Choroid plexus epithelial cell (primary cell): ENCODE measurements around the gene MACROH2A2.

Experiments
- DNase-seq: peaks from one replicate; pipeline ENCODE4 v3.0.0-alpha.2; 2010; ENCODE audit warnings: low read depth
- H3K4me3 ChIP-seq: 2 replicates; pipeline ENCODE4 v1.5.1; 2011; ENCODE audit warnings: low read depth, mild to moderate bottlenecking, control low read depth, low read length, moderate library complexity
- CTCF ChIP-seq: conservative IDR thresholded peaks from 2 replicates; pipeline ENCODE4 v1.5.1; 2011; ENCODE audit warnings: low read depth, mild to moderate bottlenecking, control low read depth, inconsistent platforms, low read length, moderate library complexity

The MACROH2A2 gene

GRCh38 chr10:70135684-70136083, 83.0 kb downstream of the MACROH2A2 start:
- no peak for DNase-seq
- TF ChIP-seq CTCF, result no peak
- no peak overlapping the region for H3K4me3 ChIP-seq

- no peak for TF ChIP-seq CTCF
- H3K4me3 ChIP-seq, result no peak overlapping the region
- DNase-seq, result no peak
Observed at GRCh38 chr10:70137135-70137534, 84.5 kb downstream of the MACROH2A2 start.

GRCh38 chr10:70137927-70138883, 85.6 kb downstream of the MACROH2A2 start:
- no peak for TF ChIP-seq CTCF
- DNase-seq, result no peak
- no peak overlapping the region for H3K4me3 ChIP-seq

GRCh38 chr10:70139151-70139996, 86.7 kb downstream of the MACROH2A2 start:
- no peak for DNase-seq
- no peak for TF ChIP-seq CTCF
- H3K4me3 ChIP-seq, result no peak overlapping the region

- no peak for TF ChIP-seq CTCF
- H3K4me3 ChIP-seq, result no peak overlapping the region
- no peak for DNase-seq
Observed at GRCh38 chr10:70139997-70140250, 87.3 kb downstream of the MACROH2A2 start.

- no peak for DNase-seq
- H3K4me3 ChIP-seq, result no peak overlapping the region
- TF ChIP-seq CTCF, result no peak
Observed at GRCh38 chr10:70140297-70140696, 87.7 kb downstream of the MACROH2A2 start.
